AG04450 (cell line): ENCODE data around the gene ADISSP. TPM values are rescaled to one million over a fixed set of nuclear protein-coding genes. Genes with fewer than 3 reads are reported as not detected.

Source experiments
- CTCF ChIA-PET: fragments of 300-600, 350-600 bp; formaldehyde crosslinking; extraction: SDS; loops from one replicate; lab custom pipeline; 2022; ENCODE audit warnings: antibody characterized with exemption, inconsistent platforms; lab: Charles Lee
- POLR2A ChIA-PET: fragments of 350-600 bp; formaldehyde crosslinking; extraction: SDS; loops from one replicate; lab custom pipeline; 2021; ENCODE audit warnings: antibody characterized with exemption, inconsistent platforms; lab: Yijun Ruan, JAX
- DNase-seq: peaks from one replicate; pipeline ENCODE4 v3.0.0-alpha.2; 2011; ENCODE audit warnings: low read depth, low spot score
- H3K27ac ChIP-seq: one replicate; pipeline ENCODE4 v1.5.1; 2012; ENCODE audit warnings: low read depth, low read length, control low read depth
- H3K27me3 ChIP-seq: one replicate; pipeline ENCODE4 v1.6.0; 2012; ENCODE audit warnings: low read length; ENCODE audit not compliant: control insufficient read depth, insufficient read depth
- H3K4me3 ChIP-seq: 2 replicates; pipeline ENCODE4 v1.5.1; 2011; ENCODE audit warnings: mild to moderate bottlenecking, low read depth, low read length, control low read depth
- H3K9me3 ChIP-seq: 2 replicates; pipeline ENCODE4 v1.5.1; 2012; ENCODE audit warnings: low read length; ENCODE audit not compliant: control insufficient read depth, insufficient read depth
- polyA plus RNA-seq: library from polyadenylated mRNA; depleted of rRNA; stranded (reverse); fragments of >200 nt; gene quantifications from 2 replicates; pipeline ENCODE4 v1.2.3, GENCODE V29; 2011
- TF ChIP-seq, protein P1 (sequence below): IDR thresholded peaks from 2 replicates; pipeline ENCODE4 v1.5.1; 2011; ENCODE audit warnings: low read depth, low read length, control low read depth, inconsistent platforms

Gene ADISSP
- polyA plus RNA-seq, 1 experiment = 22.6 TPM

DNA sequence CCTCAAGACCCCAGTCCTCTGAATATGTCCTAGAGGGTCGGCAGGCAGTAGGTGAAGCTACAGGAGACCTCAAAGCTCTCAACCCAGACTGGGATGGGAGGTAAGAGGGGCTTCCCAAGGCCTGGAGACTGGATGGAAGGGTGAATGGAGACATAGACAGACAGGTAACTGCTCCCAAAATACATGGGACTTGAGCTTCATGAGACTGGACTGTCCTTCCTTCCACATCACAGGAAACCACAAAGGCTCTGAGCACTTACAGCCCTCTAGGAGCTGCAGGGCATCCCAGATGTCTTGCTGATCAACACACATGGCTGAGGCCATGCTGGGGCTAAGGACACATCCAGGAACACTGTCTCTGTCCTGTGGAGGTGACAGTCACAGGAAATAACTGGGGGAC, 23.5 kb downstream of the ADISSP start:
- TF ChIP-seq, protein P1, sequence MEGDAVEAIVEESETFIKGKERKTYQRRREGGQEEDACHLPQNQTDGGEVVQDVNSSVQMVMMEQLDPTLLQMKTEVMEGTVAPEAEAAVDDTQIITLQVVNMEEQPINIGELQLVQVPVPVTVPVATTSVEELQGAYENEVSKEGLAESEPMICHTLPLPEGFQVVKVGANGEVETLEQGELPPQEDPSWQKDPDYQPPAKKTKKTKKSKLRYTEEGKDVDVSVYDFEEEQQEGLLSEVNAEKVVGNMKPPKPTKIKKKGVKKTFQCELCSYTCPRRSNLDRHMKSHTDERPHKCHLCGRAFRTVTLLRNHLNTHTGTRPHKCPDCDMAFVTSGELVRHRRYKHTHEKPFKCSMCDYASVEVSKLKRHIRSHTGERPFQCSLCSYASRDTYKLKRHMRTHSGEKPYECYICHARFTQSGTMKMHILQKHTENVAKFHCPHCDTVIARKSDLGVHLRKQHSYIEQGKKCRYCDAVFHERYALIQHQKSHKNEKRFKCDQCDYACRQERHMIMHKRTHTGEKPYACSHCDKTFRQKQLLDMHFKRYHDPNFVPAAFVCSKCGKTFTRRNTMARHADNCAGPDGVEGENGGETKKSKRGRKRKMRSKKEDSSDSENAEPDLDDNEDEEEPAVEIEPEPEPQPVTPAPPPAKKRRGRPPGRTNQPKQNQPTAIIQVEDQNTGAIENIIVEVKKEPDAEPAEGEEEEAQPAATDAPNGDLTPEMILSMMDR = no peak
- Histone ChIP-seq H3K27me3 (peaks cover 7% of the 10 kb centered on the region), H3K9me3 (peaks cover 10% of the 10 kb centered on the region; the same call in 1 of the 2 replicates), H3K27ac (no peak overlapping the region), H3K4me3 (no peak overlapping the region)
- DNase-seq = no peak
- POLR2A ChIA-PET = no interaction called here
- CTCF ChIA-PET = interaction anchor here (1.0 to 1.8 kb wide), 4 partner anchors 9 to 33 kb away, joined by 3 to 7 read pairs (median 3); no protein-coding TSS in a partner anchor

DNA sequence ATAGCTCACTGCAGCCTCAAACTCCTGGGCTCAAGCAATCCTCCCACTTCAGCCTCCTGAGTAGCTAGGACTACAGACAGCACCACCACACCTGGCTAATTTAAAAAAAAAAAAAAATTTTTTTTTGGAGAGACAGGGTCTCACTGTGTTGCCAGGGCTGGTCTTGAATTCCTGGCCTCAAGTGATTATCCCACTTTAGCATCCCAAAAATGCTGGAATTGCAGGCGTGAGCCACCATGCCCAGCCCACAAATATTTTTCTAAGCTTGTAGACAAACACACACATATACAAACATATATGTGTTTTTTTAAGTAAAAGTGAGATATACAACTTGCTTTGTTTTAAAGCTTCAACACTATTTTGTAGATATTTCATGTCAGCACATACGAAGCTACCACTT, 24.3 kb downstream of the ADISSP start:
- H3K27ac ChIP-seq = no peak overlapping the region
- H3K9me3 ChIP-seq = peaks cover 10% of the 10 kb centered on the region; the same call in 1 of the 2 replicates
- no peak overlapping the region for H3K4me3 ChIP-seq
- TF ChIP-seq, protein P1 = no peak
- H3K27me3 ChIP-seq = peaks cover 8% of the 10 kb centered on the region
- POLR2A ChIA-PET = interaction anchor here (0.8 kb wide), 1 partner anchor 20 kb away, joined by 3 read pairs; no protein-coding TSS in a partner anchor
- no peak for DNase-seq
- CTCF ChIA-PET = interaction anchor here (1.0 to 1.8 kb wide), 4 partner anchors 10 to 32 kb away, joined by 3 to 7 read pairs (median 3); no protein-coding TSS in a partner anchor

DNA sequence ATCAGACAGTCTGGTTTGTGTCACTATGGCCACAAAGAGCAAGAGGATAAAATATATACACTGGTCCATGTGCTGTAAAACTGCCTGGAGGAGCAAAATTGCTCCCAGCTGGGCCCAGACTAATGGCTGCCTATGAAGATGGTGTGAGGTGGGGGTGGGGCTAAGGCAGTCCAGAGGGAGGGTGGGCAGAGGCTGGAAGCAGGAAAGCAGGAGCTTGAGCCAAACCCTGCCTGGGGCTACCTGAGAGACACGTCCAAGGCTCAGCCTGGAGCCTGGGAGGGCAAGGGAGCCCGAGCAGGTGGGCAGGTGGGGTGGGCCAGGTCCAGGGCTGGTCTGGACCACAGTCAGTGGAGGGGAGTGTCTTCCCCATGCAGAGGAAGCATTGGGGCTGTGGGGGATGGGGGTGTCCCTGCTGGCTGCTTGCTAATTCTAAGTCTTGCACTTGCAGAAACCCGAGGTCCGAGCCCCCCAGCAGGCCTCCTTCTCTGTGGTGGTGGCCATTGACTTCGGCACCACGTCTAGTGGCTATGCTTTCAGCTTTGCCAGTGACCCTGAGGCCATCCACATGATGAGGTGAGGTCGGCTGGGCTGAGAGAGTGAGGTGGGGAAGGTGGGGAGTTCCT, 25.6 kb downstream of the ADISSP start:
- ChIA-PET POLR2A (no interaction called here), CTCF (interaction anchor here (0.7 to 1.5 kb wide), 2 partner anchors 11 to 46 kb away, joined by 4 to 7 read pairs; no protein-coding TSS in a partner anchor)
- Histone ChIP-seq H3K27me3 (peaks cover 10% of the 10 kb centered on the region), H3K27ac (no peak overlapping the region), H3K4me3 (no peak overlapping the region), H3K9me3 (peaks cover 10% of the 10 kb centered on the region; the same call in 1 of the 2 replicates)
- TF ChIP-seq, protein P1 = no peak
- no peak for DNase-seq

DNA sequence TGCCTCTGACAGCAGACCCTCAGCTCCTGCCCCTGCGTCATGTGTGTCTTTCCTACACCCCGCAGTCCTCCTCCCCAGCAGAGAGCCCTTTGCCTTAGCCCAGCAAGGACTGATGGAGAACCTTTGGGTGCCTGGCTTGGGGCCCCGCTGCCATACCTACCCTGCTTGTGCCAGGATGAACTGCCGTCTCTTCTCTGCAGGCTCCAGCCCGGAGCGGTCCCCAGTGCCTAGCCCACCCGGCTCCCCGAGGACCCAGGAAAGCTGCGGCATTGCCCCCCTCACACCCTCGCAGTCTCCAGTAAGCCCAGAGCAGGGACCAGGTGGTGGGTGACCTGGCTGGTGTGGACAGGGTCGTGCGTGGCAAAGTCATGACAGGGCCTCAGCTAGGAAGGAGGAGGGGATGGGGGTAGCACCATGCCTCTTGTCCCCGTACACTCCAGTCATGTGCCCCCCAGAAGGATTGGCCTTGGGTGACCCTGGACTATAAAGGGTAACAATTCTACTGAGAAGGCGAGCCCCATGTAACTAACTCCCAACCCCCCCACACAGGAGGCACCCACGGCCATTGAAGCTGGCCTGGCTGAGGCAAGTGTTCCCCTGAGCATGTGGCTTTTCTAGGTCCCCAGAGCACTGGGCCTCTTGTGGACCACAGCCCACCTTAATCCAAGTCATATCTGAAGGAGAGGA, 26.8 kb downstream of the ADISSP start:
- ChIA-PET CTCF (interaction anchor here (0.6 to 1.5 kb wide), 5 partner anchors 12 to 47 kb away, joined by 3 to 7 read pairs (median 4); no protein-coding TSS in a partner anchor), POLR2A (no interaction called here)
- TF ChIP-seq, protein P1 = no peak
- H3K9me3 ChIP-seq = peaks cover 10% of the 10 kb centered on the region; the same call in 1 of the 2 replicates
- H3K27ac ChIP-seq = no peak overlapping the region
- no peak overlapping the region for H3K4me3 ChIP-seq
- peaks cover 17% of the 10 kb centered on the region for H3K27me3 ChIP-seq
- no peak for DNase-seq
